Central memory CD8-positive, alpha-beta T cell (primary cell): ENCODE results near the gene CLDND2.

Experiments used
- ATAC-seq: fragments of 150-1000 bp; cut with Tn5 transposase; replicated peaks from 2 replicates; pipeline ENCODE4 v1.10.0; 2022; ENCODE audit warnings: mild to moderate bottlenecking, moderate FRiP score, moderate number of reproducible peaks; ENCODE audit not compliant: poor library complexity, severe bottlenecking; ENCODE audit errors: extremely low read depth
- DNase-seq, 2 donors: peaks; one replicate each; pipeline ENCODE4 v3.0.0; 2021; ENCODE audit warnings: low spot score in 2 of 2
- H3K27ac Mint-ChIP-seq: one replicate; pipeline ENCODE4 v1.8.0; 2022; ENCODE audit warnings: low read depth, mild to moderate bottlenecking, moderate library complexity, mixed read lengths
- H3K27me3 Mint-ChIP-seq: one replicate; pipeline ENCODE4 v1.8.0; 2022; ENCODE audit warnings: mixed read lengths
- H3K36me3 Mint-ChIP-seq: one replicate; pipeline ENCODE4 v1.8.0; 2022; ENCODE audit warnings: mild to moderate bottlenecking, moderate library complexity, mixed read lengths; ENCODE audit not compliant: insufficient read depth
- H3K4me1 Mint-ChIP-seq: one replicate; pipeline ENCODE4 v1.8.0; 2022; ENCODE audit warnings: mixed read lengths
- H3K4me3 Mint-ChIP-seq: one replicate; pipeline ENCODE4 v1.8.0; 2022; ENCODE audit warnings: mild to moderate bottlenecking, moderate library complexity, mixed read lengths
- H3K9me3 Mint-ChIP-seq: one replicate; pipeline ENCODE4 v1.8.0; 2022; ENCODE audit warnings: mixed read lengths

The CLDND2 gene

DNA sequence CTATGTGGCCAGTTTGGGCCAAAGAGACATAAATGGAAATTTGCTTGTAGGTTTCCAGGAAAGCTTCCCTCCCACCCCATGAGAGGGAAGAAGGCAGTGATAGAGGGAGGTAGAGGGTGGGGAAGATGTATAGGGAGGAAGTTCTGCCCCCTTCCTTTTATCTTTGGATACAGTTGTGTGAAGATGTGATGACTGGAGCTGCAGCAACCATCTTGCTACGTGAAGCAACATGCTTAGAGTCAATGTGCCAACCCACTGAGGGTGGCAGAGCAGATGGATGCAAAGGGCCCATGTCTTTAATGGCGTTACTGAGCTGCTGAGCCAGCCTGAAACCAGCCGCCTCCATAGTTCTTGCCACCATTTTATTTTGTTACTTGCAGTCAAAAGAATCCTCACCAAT, 37.6 kb downstream of the CLDND2 start:
- no peak for DNase-seq
- H3K27me3 Mint-ChIP-seq = peaks cover 52% of the 10 kb centered on the region

DNA sequence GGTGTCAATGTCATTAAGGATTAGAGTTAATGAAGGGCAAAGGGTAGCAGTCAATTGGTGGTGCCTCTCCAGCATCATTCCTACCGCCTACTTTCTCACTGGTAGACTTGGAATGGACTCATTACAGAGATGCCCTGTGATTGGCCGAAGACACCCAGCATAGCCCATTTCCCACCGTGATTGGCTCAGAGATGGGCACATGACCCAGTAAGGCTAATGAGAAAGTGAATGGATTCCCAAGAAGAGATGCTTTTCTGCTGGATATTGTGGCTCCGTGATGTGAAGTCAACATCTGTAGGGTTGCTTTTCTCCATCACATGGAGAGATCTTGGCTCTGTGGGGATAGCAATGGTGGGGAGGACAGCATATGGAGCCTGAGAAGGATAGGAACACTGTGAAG, 38.4 kb downstream of the CLDND2 start:
- ATAC-seq (no peak), DNase-seq (no peak)
- no peak overlapping the region for H3K27ac Mint-ChIP-seq
- peaks cover 60% of the 10 kb centered on the region for H3K27me3 Mint-ChIP-seq
- no peak overlapping the region for H3K4me3 Mint-ChIP-seq
- H3K9me3 Mint-ChIP-seq = no peaks in the 10 kb centered on the region
- H3K36me3 Mint-ChIP-seq = no peaks in the 10 kb centered on the region
- no peaks in the 10 kb centered on the region for H3K4me1 Mint-ChIP-seq

More for the DNA sequence above, 37.6 kb downstream of the CLDND2 start:
- ATAC-seq = no peak
- H3K36me3 Mint-ChIP-seq = no peaks in the 10 kb centered on the region
- no peaks in the 10 kb centered on the region for H3K4me1 Mint-ChIP-seq
- no peak overlapping the region for H3K4me3 Mint-ChIP-seq
- H3K9me3 Mint-ChIP-seq = no peaks in the 10 kb centered on the region
- H3K27ac Mint-ChIP-seq = no peak overlapping the region

GRCh38 chr19:51329411-51329810, 39.4 kb downstream of the CLDND2 start:
- Mint-ChIP-seq H3K27ac (no peak overlapping the region), H3K4me1 (no peaks in the 10 kb centered on the region), H3K27me3 (peaks cover 70% of the 10 kb centered on the region), H3K9me3 (no peaks in the 10 kb centered on the region), H3K4me3 (no peak overlapping the region), H3K36me3 (peaks cover 1% of the 10 kb centered on the region)
- no peak for DNase-seq
- ATAC-seq = no peak

- no peak overlapping the region for H3K27ac Mint-ChIP-seq
- H3K4me3 Mint-ChIP-seq = peak overlapping the region; percentile 39
- no peaks in the 10 kb centered on the region for H3K4me1 Mint-ChIP-seq
- H3K36me3 Mint-ChIP-seq = peaks cover 2% of the 10 kb centered on the region
- DNase-seq = peak in 1 of 2 donors; percentile 28
- no peaks in the 10 kb centered on the region for H3K9me3 Mint-ChIP-seq
- peaks cover 89% of the 10 kb centered on the region for H3K27me3 Mint-ChIP-seq
- peak; percentile 66 for ATAC-seq
These were observed 41.5 kb downstream of the CLDND2 start for GRCh38 chr19:51327066-51328001.

GRCh38 chr19:51326216-51327065, 42.4 kb downstream of the CLDND2 start:
- no peak overlapping the region for H3K27ac Mint-ChIP-seq
- no peaks in the 10 kb centered on the region for H3K4me1 Mint-ChIP-seq
- ATAC-seq = no peak
- peaks cover 2% of the 10 kb centered on the region for H3K36me3 Mint-ChIP-seq
- DNase-seq = no peak
- H3K9me3 Mint-ChIP-seq = no peaks in the 10 kb centered on the region
- H3K27me3 Mint-ChIP-seq = peaks cover 83% of the 10 kb centered on the region
- H3K4me3 Mint-ChIP-seq = no peak overlapping the region

GRCh38 chr19:51325161-51325976, 43.4 kb downstream of the CLDND2 start:
- DNase-seq = no peak
- no peak overlapping the region for H3K4me3 Mint-ChIP-seq

GRCh38 chr19:51324167-51324481, 44.7 kb downstream of the CLDND2 start:
- Mint-ChIP-seq H3K27ac (no peak overlapping the region), H3K27me3 (peaks cover 61% of the 10 kb centered on the region)
- ATAC-seq = no peak

More at GRCh38 chr19:51325161-51325976, 43.4 kb downstream of the CLDND2 start:
- Mint-ChIP-seq H3K27ac (no peak overlapping the region), H3K9me3 (no peaks in the 10 kb centered on the region), H3K4me1 (no peaks in the 10 kb centered on the region), H3K27me3 (peaks cover 74% of the 10 kb centered on the region), H3K36me3 (peaks cover 2% of the 10 kb centered on the region)
- peak; percentile 59 for ATAC-seq

DNA sequence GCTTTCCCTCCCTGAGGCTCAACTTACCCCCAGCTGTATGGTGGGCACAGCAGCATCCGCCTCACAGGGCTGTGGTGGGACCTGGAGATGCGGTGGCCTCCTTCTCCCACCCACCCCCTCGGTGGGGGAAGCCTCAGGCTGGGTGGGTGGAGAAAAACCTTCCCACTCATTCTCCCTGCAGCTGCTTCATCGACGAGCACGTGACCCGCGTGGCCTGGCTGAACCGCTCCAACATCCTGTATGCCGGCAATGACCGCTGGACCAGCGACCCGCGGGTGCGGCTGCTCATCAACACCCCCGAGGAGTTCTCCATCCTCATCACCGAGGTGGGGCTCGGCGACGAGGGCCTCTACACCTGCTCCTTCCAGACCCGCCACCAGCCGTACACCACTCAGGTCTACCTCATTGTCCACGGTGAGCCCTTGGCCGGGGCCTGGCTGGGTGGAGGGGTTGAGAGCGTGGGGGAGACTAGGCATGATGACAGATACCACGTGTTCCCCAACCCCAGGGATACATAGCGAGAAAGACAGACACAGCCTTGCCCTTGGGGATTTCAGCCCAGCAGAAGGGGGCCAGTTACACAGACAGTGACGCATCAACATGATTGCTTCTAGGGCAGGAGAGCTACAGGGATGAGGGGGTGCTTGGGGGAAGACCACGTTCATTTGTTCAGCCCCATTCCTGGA, 45.2 kb downstream of the CLDND2 start:
- Mint-ChIP-seq H3K4me3 (no peak overlapping the region), H3K27me3 (peaks cover 56% of the 10 kb centered on the region), H3K36me3 (peaks cover 2% of the 10 kb centered on the region), H3K27ac (peak overlapping the region; percentile 77), H3K4me1 (no peaks in the 10 kb centered on the region), H3K9me3 (no peaks in the 10 kb centered on the region)
- ATAC-seq (no peak), DNase-seq (no peak)

More at GRCh38 chr19:51324167-51324481, 44.7 kb downstream of the CLDND2 start:
- Mint-ChIP-seq H3K9me3 (no peaks in the 10 kb centered on the region), H3K4me1 (no peaks in the 10 kb centered on the region), H3K36me3 (peaks cover 2% of the 10 kb centered on the region), H3K4me3 (no peak overlapping the region)
- DNase-seq = no peak

DNA sequence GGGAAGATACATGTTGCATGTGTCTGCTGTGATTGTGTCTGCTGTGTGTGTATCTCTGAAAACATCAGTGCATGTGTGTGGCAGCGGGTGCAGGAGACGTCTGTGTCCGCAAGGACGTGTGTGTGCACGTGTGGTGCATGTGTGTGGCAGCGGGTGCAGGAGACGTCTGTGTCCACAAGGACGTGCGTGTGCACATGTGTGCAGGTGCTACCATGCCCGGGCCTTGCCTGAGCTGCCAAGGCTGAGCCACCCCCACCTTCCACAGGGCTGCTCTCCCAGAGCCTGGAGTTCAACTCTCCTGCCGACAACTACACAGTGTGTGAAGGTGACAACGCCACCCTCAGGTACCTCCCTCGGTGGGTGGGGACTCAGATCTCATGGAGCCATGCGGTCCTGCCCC, 47.0 kb downstream of the CLDND2 start:
- no peaks in the 10 kb centered on the region for H3K9me3 Mint-ChIP-seq
- DNase-seq (no peak), ATAC-seq (no peak)
- no peaks in the 10 kb centered on the region for H3K4me1 Mint-ChIP-seq
- no peak overlapping the region for H3K4me3 Mint-ChIP-seq
- H3K27ac Mint-ChIP-seq = no peak overlapping the region
- peaks cover 4% of the 10 kb centered on the region for H3K36me3 Mint-ChIP-seq
- peaks cover 44% of the 10 kb centered on the region for H3K27me3 Mint-ChIP-seq

DNA sequence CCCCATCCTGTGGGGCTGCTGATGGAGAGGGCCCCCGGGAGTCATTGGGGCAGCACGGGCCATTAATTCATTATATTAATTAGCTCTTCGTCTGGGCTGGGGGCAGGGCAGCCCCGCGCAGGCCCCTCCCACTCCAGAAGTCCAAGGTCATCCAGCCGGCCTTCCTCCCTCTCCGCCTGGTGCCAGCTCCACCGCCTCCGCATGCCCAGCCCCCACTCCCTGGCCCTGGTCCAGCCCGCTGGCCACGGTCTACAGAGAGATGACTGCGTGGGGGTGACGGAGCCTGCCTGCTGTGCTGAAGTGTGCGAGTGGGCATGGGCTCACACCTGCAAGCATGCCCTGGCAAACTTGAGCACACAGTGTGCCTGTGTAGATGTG, 48.5 kb downstream of the CLDND2 start:
- no peak overlapping the region for H3K4me3 Mint-ChIP-seq
- DNase-seq (no peak), ATAC-seq (no peak)
- H3K36me3 Mint-ChIP-seq = peaks cover 4% of the 10 kb centered on the region
- H3K27me3 Mint-ChIP-seq = peaks cover 38% of the 10 kb centered on the region
- peaks cover 3% of the 10 kb centered on the region for H3K9me3 Mint-ChIP-seq
- H3K4me1 Mint-ChIP-seq = no peaks in the 10 kb centered on the region
- H3K27ac Mint-ChIP-seq = no peak overlapping the region

- DNase-seq = no peak
These were observed 49.0 kb downstream of the CLDND2 start for GRCh38 chr19:51319649-51320279.

More at GRCh38 chr19:51319649-51320279, 49.0 kb downstream of the CLDND2 start:
- Mint-ChIP-seq H3K9me3 (peaks cover 6% of the 10 kb centered on the region), H3K4me3 (no peak overlapping the region), H3K27ac (no peak overlapping the region), H3K4me1 (no peaks in the 10 kb centered on the region), H3K36me3 (peaks cover 3% of the 10 kb centered on the region), H3K27me3 (peaks cover 38% of the 10 kb centered on the region)
- no peak for ATAC-seq
